Measurements from ENCODE around the gene TRAF3IP1. TPM values are rescaled to one million over a fixed set of nuclear protein-coding genes. Genes with fewer than 3 reads are reported as not detected.
"Not testable (repeated sequence)": the region's sequence is repeated elsewhere in the genome, so short reads cannot be mapped to it uniquely, and the experiment has no call there.

The TRAF3IP1 gene
- total RNA-seq, 1 experiment from 2014 or later = 16.0 TPM

DNA sequence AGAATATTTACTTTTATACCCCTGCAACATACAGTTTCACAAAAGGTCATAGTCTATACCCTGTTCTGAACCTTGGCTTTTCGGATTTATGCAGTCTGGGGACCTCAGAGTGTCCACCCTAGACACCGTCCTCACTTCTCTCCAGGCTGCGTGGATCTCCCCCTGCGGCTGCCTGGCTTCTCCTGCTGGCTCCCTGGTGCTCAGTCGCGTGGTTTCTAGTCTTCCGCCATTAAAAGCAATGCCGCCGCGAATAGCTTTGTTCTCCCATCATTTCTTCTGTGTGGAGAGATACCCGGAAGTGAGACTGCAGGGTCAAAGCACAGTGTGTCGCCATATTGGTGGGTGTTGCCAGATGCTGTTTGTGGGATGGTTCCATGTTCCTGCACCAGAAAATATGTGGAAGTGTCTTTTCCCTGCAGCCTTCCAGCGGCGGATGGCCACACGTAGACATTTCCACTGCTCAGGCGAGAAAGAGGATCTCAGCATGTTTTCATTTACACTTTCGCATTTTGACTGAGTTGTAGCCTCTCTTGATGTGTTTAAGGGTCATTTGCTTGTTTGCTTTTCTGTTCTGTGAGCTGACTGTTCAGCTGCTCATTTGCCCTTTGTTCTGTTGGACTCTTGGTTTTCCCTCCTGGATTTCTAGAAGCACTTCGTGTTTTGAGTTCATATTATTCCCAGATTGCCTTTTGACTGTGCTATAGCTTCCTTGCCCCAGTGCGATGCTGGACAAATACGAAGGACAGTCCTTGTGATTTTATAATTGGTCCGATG is 83.5 kb downstream of the TRAF3IP1 start:
- H3K9ac ChIP-seq (ENCODE audit: low read length) = no peak overlapping the region
- no peak overlapping the region for H2AFZ ChIP-seq (ENCODE audit: low read length)
- no peaks in the 10 kb centered on the region for H3K27me3 ChIP-seq (ENCODE audit: low read length)
- H3K4me1 ChIP-seq (ENCODE audit: low read length) = no peaks in the 10 kb centered on the region
- no peaks in the 10 kb centered on the region for H3K36me3 ChIP-seq (ENCODE audit: insufficient read depth, low read length)
- H3K27ac ChIP-seq (ENCODE audit: low read length) = no peak overlapping the region
- no peaks in the 10 kb centered on the region for H3K9me2 ChIP-seq (replicated peaks; ENCODE audit: insufficient read depth, low read length)
- H3K9me3 ChIP-seq (ENCODE audit: low read length) = no peaks in the 10 kb centered on the region
- DNase-seq = no peak
- no peak overlapping the region for H3K4me3 ChIP-seq (ENCODE audit: low read length)
- no peak overlapping the region for H3K4me2 ChIP-seq (ENCODE audit: low read depth, low read length, poor library complexity, severe bottlenecking)
- no peaks in the 10 kb centered on the region for H4K20me1 ChIP-seq (ENCODE audit: insufficient read depth, low read depth, low read length)
- no peaks in the 10 kb centered on the region for H3K79me2 ChIP-seq (ENCODE audit: low read length)

DNA sequence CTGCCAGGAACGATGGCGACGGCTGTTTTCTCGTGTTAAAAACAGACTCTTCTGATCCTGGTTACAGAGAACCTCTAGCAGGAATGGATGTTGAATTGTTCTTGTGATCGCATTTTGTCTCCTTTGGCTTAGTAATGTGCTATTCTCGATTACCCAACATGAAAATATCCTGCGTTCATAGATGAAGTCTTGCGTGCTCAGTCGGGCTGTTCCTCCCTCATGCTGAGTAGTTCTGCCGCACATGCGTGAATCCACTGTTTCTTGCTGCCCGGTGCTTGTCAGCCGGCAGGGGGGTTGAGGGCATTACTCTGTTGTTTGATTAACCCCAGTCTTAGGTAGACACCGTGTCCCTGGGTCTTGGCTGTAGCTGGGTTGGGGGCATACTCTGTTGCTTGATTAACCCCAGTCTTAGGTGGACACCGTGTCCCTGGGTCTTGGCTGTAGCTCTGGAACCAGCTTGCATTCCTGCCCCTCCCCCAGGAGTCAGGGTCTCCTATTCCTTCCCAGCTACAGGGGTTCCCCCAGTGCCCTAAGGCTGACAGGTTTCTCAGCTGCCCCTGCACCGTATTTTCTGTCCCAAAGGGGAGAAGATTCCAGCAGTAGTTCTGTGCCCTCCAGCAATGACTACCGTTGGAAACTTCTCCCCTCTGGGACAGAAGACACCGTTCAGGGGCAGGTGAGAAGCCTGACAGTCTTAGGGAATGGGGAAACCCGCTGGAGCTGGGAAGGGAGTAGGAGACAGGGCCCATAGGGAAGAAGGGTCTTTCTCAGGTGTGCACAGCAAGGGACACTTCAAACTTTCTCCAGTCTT is 84.3 kb downstream of the TRAF3IP1 start:
- H3K4me1 ChIP-seq (ENCODE audit: low read length) = no peaks in the 10 kb centered on the region
- DNase-seq = no peak
- no peaks in the 10 kb centered on the region for H4K20me1 ChIP-seq (ENCODE audit: insufficient read depth, low read depth, low read length)
- no peak overlapping the region for H3K4me3 ChIP-seq (ENCODE audit: low read length)
- H3K27ac ChIP-seq (ENCODE audit: low read length) = no peak overlapping the region
- H3K9ac ChIP-seq (ENCODE audit: low read length) = no peak overlapping the region
- no peak overlapping the region for H3K4me2 ChIP-seq (ENCODE audit: low read depth, low read length, poor library complexity, severe bottlenecking)
- H3K79me2 ChIP-seq (ENCODE audit: low read length) = no peaks in the 10 kb centered on the region
- H3K9me2 ChIP-seq (replicated peaks; ENCODE audit: insufficient read depth, low read length) = no peaks in the 10 kb centered on the region
- no peaks in the 10 kb centered on the region for H3K9me3 ChIP-seq (ENCODE audit: low read length)
- H2AFZ ChIP-seq (ENCODE audit: low read length) = no peak overlapping the region
- H3K36me3 ChIP-seq (ENCODE audit: insufficient read depth, low read length) = no peaks in the 10 kb centered on the region
- H3K27me3 ChIP-seq (ENCODE audit: low read length) = no peaks in the 10 kb centered on the region

DNA sequence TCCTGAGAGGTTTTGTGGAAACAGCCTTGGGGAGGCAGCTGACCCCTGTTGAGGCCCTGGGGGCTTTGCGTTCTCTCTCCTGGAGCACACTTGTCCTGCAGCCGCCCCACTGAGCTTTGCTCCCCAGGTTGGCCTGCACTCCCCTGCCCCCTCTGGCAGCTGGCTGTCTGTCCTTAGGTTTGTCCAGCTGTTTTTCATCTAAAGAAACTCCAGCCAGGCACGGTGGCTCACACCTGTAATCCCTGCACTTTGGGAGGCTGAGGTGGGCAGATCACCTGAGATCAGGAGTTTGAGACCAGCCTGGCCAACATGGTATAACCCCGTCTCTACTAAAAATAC is 84.9 kb downstream of the TRAF3IP1 start:
- not testable (repeated sequence) for H3K9me3 ChIP-seq (ENCODE audit: low read length); H4K20me1 ChIP-seq (ENCODE audit: insufficient read depth, low read depth, low read length); H3K27ac ChIP-seq (ENCODE audit: low read length); H3K27me3 ChIP-seq (ENCODE audit: low read length); H3K4me3 ChIP-seq (ENCODE audit: low read length); H3K4me1 ChIP-seq (ENCODE audit: low read length); H3K4me2 ChIP-seq (ENCODE audit: low read depth, low read length, poor library complexity, severe bottlenecking); H3K9ac ChIP-seq (ENCODE audit: low read length); H3K36me3 ChIP-seq (ENCODE audit: insufficient read depth, low read length); DNase-seq; H2AFZ ChIP-seq (ENCODE audit: low read length); H3K79me2 ChIP-seq (ENCODE audit: low read length); H3K9me2 ChIP-seq (replicated peaks; ENCODE audit: insufficient read depth, low read length)

DNA sequence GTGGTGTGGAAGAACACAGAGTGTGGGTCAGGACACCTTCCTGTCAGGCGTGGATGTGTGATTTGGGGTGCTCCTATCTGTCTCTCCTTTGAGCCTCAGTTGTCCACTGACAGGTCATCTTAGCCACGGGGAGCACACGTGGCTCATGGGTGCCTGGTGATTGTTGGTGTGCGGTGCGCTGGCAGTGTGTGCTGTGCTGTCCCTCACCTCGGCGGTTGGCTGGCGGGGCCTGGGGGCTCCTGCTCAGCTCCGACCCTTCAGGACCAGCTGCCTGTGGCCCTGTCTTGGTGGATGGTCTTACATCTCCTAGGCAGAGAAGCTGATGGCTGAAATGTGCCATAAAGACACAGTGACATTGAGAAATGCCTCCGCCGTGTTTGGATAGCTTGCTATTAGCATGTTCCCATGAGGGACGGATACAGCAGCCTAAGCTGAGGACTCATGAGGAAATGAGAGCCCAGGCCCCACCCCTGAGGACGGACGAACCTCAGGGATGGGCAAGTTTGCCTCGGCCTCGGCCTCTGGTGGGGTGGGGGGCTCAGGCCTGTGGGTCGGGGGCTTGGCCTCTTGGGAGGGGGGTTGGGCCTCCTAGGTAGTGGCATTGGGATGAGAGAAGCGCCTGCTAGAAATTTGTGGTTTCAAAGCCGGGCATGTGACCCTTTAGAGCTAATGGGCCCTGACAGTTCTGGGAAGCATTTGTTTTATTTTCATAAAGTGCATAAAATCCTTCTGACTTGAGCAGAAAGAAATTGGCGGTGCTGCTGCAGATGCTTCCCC is 86.1 kb downstream of the TRAF3IP1 start:
- no peak overlapping the region for H3K4me2 ChIP-seq (ENCODE audit: low read depth, low read length, poor library complexity, severe bottlenecking)

DNA sequence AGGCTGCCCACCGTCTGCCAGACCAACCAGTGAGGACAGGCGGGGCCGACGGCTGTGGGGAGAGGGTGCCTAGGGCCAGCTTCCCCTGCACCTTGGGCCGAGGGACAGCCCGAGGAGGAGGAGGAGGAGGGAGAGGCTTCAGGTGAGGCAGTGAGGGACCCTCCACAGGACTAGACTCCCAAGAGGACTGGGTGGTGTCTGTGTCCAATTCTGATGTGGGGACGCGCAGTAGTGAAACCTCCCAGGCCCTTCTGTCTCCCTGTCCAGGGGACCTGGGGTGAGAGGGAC is 86.6 kb downstream of the TRAF3IP1 start:
- Histone ChIP-seq H4K20me1 (ENCODE audit: insufficient read depth, low read depth, low read length) (no peaks in the 10 kb centered on the region), H3K9ac (ENCODE audit: low read length) (no peak overlapping the region), H3K27ac (ENCODE audit: low read length) (no peak overlapping the region), H3K4me1 (ENCODE audit: low read length) (no peaks in the 10 kb centered on the region), H3K27me3 (ENCODE audit: low read length) (no peaks in the 10 kb centered on the region), H3K9me3 (ENCODE audit: low read length) (no peaks in the 10 kb centered on the region), H3K9me2 (replicated peaks; ENCODE audit: insufficient read depth, low read length) (no peaks in the 10 kb centered on the region), H3K79me2 (ENCODE audit: low read length) (no peaks in the 10 kb centered on the region), H3K36me3 (ENCODE audit: insufficient read depth, low read length) (no peaks in the 10 kb centered on the region), H2AFZ (ENCODE audit: low read length) (no peak overlapping the region), H3K4me2 (ENCODE audit: low read depth, low read length, poor library complexity, severe bottlenecking) (no peak overlapping the region), H3K4me3 (ENCODE audit: low read length) (no peak overlapping the region)
- no peak for DNase-seq

More for the DNA sequence above, 86.1 kb downstream of the TRAF3IP1 start:
- no peak overlapping the region for H3K9ac ChIP-seq (ENCODE audit: low read length)
- H4K20me1 ChIP-seq (ENCODE audit: insufficient read depth, low read depth, low read length) = no peaks in the 10 kb centered on the region
- no peak overlapping the region for H3K27ac ChIP-seq (ENCODE audit: low read length)
- no peak for DNase-seq
- H3K79me2 ChIP-seq (ENCODE audit: low read length) = no peaks in the 10 kb centered on the region
- H3K9me2 ChIP-seq (replicated peaks; ENCODE audit: insufficient read depth, low read length) = no peaks in the 10 kb centered on the region
- no peaks in the 10 kb centered on the region for H3K9me3 ChIP-seq (ENCODE audit: low read length)
- no peaks in the 10 kb centered on the region for H3K36me3 ChIP-seq (ENCODE audit: insufficient read depth, low read length)
- H2AFZ ChIP-seq (ENCODE audit: low read length) = no peak overlapping the region
- H3K4me1 ChIP-seq (ENCODE audit: low read length) = no peaks in the 10 kb centered on the region
- no peak overlapping the region for H3K4me3 ChIP-seq (ENCODE audit: low read length)
- no peaks in the 10 kb centered on the region for H3K27me3 ChIP-seq (ENCODE audit: low read length)

DNA sequence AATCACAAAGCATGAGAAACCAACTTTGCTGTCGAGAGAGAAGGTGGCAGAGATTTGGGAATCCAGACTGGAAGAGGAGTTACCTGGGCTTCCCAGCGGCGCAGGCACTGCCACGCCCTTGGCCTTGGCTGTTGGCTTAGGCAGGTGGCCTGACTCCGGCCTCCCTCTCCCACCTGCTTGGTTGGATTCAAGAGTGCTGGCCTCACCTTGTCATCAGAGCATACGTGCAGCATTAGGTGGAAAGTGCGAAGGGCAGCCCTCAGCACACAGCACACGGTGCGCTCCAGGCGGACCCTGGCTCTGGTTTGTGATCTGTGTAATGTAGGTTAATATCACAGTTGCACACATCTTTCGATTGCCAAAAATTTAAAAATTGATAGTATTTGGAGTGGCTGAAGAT is 87.2 kb downstream of the TRAF3IP1 start:
- Histone ChIP-seq H3K9me3 (ENCODE audit: low read length) (no peaks in the 10 kb centered on the region), H3K27me3 (ENCODE audit: low read length) (no peaks in the 10 kb centered on the region), H4K20me1 (ENCODE audit: insufficient read depth, low read depth, low read length) (no peaks in the 10 kb centered on the region), H3K9me2 (replicated peaks; ENCODE audit: insufficient read depth, low read length) (no peaks in the 10 kb centered on the region), H3K79me2 (ENCODE audit: low read length) (no peaks in the 10 kb centered on the region), H2AFZ (ENCODE audit: low read length) (no peak overlapping the region), H3K4me1 (ENCODE audit: low read length) (no peaks in the 10 kb centered on the region), H3K4me3 (ENCODE audit: low read length) (no peak overlapping the region), H3K9ac (ENCODE audit: low read length) (no peak overlapping the region), H3K4me2 (ENCODE audit: low read depth, low read length, poor library complexity, severe bottlenecking) (no peak overlapping the region), H3K27ac (ENCODE audit: low read length) (no peak overlapping the region), H3K36me3 (ENCODE audit: insufficient read depth, low read length) (no peaks in the 10 kb centered on the region)
- DNase-seq = no peak

DNA sequence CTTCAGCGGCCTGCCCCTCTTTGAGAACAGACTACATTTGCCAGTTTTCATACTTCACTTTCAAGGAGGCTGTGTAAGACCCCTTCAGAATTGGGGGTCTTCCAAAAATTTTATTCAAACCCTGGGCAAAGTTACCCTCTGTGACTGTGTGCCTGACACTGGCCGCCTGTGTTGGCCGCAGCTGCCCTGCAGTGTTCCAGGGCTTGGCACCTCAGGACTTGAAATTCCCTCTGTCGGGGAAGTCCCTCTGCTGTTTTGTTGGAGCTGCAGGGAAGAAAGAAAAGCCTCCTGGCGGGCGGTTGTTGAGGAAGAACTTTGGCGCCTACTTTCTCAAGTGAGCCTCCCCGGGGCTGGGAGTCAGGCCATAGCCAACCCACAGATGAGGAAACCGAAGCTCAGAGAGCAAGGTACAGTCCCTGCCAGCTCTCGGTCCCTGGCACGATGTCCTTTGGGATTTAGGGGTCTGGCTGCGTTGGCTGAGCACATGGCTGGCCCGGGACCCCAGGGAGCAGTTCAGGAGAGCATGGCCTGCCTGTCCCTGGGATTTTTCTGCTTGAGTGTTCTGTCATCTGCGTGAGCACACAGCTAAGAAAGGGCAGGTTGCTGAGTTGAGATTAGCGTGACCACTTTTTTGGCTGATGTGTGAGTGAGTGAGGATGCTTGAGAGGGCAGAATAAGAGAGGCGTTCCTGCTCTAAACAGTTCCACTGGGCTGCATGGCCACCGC is 88.5 kb downstream of the TRAF3IP1 start:
- Histone ChIP-seq H4K20me1 (ENCODE audit: insufficient read depth, low read depth, low read length) (no peaks in the 10 kb centered on the region), H3K4me3 (ENCODE audit: low read length) (no peak overlapping the region), H3K27me3 (ENCODE audit: low read length) (no peaks in the 10 kb centered on the region), H3K9me3 (ENCODE audit: low read length) (no peaks in the 10 kb centered on the region), H3K9ac (ENCODE audit: low read length) (no peak overlapping the region), H3K27ac (ENCODE audit: low read length) (no peak overlapping the region), H3K4me2 (ENCODE audit: low read depth, low read length, poor library complexity, severe bottlenecking) (no peak overlapping the region), H3K36me3 (ENCODE audit: insufficient read depth, low read length) (no peaks in the 10 kb centered on the region), H3K9me2 (replicated peaks; ENCODE audit: insufficient read depth, low read length) (no peaks in the 10 kb centered on the region), H3K4me1 (ENCODE audit: low read length) (peaks cover 7% of the 10 kb centered on the region), H3K79me2 (ENCODE audit: low read length) (no peaks in the 10 kb centered on the region), H2AFZ (ENCODE audit: low read length) (no peak overlapping the region)
- DNase-seq = no peak

Measured in Karpas-422 (cell line).